Cardiac fibroblast (primary cell): ENCODE data around the gene ATPAF2.

Source experiments
- DNase-seq, 2 donors: peaks; one replicate each; pipeline versions ENCODE4 v3.0.0 to v3.0.0-alpha.2; 2010; ENCODE audit warnings: low read depth in 2 of 2
- H3K4me3 ChIP-seq, 2 donors: replicated peaks in 1 of 2; 1 replicate in 1 of 2; 2 replicates in 1 of 2; pipeline ENCODE4 v1.5.1; 2011; ENCODE audit warnings: low read depth in 2 of 2, low read length in 2 of 2, mild to moderate bottlenecking in 2 of 2, moderate library complexity in 1 of 2
- CTCF ChIP-seq: IDR thresholded peaks from one replicate; pipeline ENCODE4 v1.5.1; 2011; ENCODE audit warnings: low read depth, mild to moderate bottlenecking, low read length, inconsistent platforms

ATPAF2 gene

GRCh38 chr17:17994271-17995069, 44.5 kb downstream of the ATPAF2 start:
- no peak overlapping the region for H3K4me3 ChIP-seq
- no peak for TF ChIP-seq CTCF
- DNase-seq, result peak in 1 of 2 donors; percentile 34

- no peak for TF ChIP-seq CTCF
- no peak overlapping the region for H3K4me3 ChIP-seq
- DNase-seq, result no peak
These were observed 45.1 kb downstream of the ATPAF2 start for GRCh38 chr17:17993852-17994251.

- no peak overlapping the region for H3K4me3 ChIP-seq
- no peak for DNase-seq
- TF ChIP-seq CTCF, result no peak
These were observed 45.6 kb downstream of the ATPAF2 start for GRCh38 chr17:17993366-17993765.

DNA sequence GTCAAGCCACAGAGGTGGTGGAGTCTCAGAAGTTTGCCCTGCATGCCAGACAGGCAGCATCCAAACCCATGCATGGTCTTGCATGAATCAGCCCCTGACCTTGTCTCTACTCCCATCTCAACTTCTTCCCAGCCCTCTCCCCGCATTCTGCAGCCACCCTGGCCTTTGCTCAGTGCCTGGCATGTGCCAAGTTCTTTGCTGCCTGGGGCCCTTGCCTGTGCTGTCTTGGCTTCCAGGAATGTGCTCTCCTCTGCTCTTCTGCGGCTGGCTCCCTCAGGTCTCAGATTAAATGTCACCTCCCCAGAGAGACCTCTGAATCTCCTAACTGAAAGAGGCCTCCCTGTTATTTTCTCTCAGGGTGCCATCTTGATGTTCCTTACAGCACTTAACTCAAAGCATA, 48.7 kb downstream of the ATPAF2 start:
- H3K4me3 ChIP-seq, result no peak overlapping the region
- DNase-seq, result no peak
- TF ChIP-seq CTCF, result no peak

- no peak overlapping the region for H3K4me3 ChIP-seq
- no peak for DNase-seq
- no peak for TF ChIP-seq CTCF
These were observed 49.4 kb downstream of the ATPAF2 start for GRCh38 chr17:17989618-17990017.

DNA sequence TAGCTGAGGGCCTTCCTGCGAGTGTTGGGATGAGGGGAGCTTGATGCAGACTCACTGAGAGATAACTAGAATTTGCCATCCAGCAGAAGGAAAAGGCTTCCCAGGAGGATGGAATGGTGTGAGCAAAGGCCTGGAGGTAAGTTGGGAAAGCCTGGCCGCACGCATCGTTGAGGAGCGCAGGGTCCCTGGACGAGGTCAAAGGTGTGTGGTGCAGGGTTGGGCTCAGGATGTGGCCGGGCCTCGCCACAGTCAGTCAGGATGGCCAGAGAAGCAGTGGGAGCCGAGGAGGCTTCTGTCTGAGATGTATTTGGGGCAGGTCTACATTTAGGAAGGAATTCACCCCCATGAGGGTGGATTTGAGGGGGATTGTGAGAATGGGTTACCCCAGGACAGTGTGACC, 49.9 kb downstream of the ATPAF2 start:
- no peak for TF ChIP-seq CTCF
- no peak for DNase-seq
- no peak overlapping the region for H3K4me3 ChIP-seq
